IPS-18c (cell line): Measurements from ENCODE around the gene PECR.

Source experiments
- H3K4me3 ChIP-seq: 2 replicates; pipeline ENCODE4 v1.7.0; 2013; ENCODE audit warnings: low read depth, mild to moderate bottlenecking, low read length, moderate library complexity; ENCODE audit not compliant: insufficient read depth
- H3K9me3 ChIP-seq: one replicate; pipeline ENCODE4 v1.6.1; 2013; ENCODE audit warnings: mild to moderate bottlenecking, low read length, moderate library complexity; ENCODE audit not compliant: control insufficient read depth, insufficient read depth

PECR gene

DNA sequence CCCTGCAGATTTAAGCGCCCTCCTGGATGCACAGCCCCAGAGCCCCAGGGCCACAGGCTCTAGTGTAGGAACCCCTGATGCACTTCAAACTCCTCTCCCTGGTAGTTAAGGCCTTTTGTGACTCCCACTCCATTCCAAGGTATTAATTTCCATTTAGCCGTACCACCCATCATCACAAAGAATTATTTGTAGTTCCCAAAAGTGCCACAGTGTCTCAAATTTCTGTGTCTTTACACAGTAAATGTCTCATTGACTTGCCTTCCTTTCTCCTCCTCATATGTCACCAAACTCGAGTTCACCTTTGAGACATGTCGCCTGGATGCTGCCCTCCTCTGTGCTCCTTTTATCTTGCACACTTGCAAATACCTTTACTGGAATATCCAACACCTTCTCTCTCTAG, 25.9 kb downstream of the PECR start:
- H3K9me3 ChIP-seq = peaks cover 4% of the 10 kb centered on the region
- no peak overlapping the region for H3K4me3 ChIP-seq

DNA sequence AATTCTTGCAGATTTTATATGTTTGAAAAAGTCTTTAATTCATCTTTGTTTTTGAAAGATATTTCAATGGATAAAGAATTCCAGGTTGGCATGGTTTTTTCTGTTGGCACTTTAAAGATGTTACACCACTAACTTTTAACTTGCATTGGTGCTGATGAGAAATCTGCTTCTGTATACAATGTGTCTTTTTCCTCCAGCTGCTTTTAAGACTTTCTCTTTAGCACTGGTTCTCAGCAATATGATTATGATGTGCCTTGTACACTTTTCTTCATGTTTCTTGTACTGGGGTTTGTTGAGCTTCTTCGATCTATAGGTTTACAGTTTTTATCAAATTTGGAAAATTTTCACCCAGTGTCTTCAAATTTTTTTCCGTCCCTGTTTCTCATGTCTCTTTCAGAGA, 29.2 kb downstream of the PECR start:
- Histone ChIP-seq H3K9me3 (peaks cover 6% of the 10 kb centered on the region), H3K4me3 (no peak overlapping the region)

DNA sequence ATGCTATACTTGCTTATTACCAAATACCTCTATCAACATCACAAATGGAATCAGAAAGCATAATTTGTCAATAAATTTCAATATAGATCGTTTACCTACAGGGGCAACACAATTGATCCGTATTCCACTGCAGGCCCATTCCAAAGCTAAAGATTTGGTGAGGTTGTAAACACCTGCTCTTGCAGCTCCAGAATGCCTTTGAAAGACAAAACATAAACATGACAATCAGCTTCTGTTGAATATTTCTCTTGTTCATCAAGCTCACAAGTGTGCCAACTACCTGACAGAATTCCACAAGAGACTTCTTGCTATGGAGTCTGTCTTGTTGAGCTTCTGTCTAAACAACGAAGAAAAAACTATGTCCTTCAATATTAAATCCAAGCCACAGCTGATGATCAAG, 30.3 kb downstream of the PECR start:
- no peak overlapping the region for H3K4me3 ChIP-seq

DNA sequence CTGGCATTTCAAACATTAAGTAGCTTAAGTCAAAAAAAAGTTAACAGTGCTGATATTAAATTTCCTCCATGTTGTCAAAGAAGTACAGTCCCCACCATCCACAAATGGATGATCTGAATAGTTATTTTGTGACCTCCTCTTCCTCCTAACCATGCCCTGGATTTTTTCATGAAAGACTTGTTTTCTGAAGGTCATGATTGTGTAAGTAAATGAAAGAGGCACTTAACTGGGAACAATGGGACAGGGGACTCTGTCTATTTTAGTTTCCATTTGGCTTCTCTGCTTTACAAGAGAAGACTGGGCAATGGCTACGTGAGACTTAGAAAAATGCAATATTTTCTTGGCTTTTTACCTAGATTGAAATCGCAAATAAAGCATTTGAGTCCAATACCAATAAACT, 32.2 kb downstream of the PECR start:
- H3K9me3 ChIP-seq = peaks cover 6% of the 10 kb centered on the region
- no peak overlapping the region for H3K4me3 ChIP-seq

More for the DNA sequence above, 30.3 kb downstream of the PECR start:
- peaks cover 6% of the 10 kb centered on the region for H3K9me3 ChIP-seq

DNA sequence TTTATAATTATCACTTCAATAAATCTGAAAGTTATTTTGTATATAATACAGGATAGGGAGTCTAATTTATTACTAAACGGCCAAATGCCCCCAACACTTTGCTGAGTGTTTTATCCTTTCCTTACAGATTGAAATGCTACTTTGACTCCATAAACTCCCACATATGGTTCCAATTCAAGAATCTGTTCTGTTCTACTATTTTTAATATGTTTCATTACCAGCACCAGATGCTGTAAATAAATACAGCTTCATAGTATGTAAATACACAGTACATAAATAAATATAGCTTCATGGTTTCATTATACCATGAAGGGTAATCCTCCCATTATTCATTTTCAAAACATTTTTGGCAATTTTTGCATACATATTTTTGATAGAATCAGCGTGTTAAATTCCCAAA, 34.2 kb downstream of the PECR start:
- Histone ChIP-seq H3K9me3 (peaks cover 2% of the 10 kb centered on the region), H3K4me3 (no peak overlapping the region)

DNA sequence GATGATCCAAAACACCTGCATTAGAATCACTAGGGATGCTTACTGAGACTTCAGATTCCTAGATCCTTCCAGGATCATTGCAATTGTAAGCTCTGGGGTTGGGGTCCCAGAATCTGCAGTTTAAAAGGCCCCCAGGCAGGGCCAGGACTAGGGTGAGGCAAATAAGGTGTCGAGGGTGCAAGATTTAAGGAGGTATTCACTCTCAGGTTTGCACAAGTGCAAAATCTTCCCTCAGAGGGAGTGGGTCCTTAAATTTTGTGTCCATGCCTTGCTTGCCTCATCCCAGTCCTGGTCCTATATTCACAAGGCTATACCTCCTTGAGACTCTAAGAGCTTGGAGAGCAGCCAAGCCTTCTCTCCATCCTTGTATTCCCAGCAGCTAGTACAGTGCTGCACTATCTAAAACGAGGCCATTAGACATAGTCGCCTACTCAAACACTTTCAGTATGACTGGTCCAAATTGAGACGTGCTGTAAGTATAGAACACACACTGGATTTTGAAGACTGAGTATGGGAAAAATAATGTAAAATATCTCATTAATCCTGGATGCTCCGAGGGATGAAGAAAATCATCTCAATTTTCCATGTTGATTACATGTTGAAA, 36.6 kb downstream of the PECR start:
- Histone ChIP-seq H3K9me3 (peaks cover 2% of the 10 kb centered on the region), H3K4me3 (no peak overlapping the region)

DNA sequence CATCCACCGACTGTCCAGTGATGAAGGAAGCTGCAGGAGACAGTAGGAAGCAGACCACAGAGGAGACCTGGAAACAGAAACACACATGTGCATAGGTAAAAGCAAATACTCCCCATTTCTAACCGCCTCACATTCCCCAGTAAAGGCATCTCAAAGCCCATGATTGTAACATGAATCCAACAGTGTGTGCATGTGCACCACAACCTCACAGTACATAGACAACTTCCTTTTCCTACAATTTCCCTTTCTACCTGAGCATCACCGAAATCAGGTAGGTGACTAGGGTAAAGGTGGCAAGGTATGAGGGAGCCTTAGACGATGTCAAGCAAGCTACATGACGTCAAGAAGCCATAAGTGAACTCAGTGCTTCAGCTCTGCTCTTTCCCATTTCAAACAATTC, 37.7 kb downstream of the PECR start:
- no peak overlapping the region for H3K4me3 ChIP-seq
- H3K9me3 ChIP-seq = peaks cover 2% of the 10 kb centered on the region

DNA sequence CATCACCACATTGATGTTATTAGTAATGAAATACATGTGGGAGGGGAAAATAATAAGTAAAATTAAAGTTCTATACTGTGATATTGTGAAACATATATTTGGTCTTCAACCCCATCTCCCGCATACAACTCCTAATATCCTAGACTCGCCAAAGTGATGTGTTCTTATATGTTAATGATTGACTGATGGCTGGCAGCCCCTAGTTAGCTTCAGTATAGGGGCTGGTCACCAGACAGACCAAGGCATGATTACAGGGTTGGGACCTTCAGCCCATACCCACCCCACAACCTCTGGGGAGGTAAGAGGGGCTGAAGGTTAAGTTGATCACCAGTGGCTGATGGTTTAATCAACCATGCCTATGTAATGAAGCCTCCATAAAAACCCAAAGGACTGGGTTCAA, 40.2 kb downstream of the PECR start:
- Histone ChIP-seq H3K9me3 (no peaks in the 10 kb centered on the region), H3K4me3 (no peak overlapping the region)

DNA sequence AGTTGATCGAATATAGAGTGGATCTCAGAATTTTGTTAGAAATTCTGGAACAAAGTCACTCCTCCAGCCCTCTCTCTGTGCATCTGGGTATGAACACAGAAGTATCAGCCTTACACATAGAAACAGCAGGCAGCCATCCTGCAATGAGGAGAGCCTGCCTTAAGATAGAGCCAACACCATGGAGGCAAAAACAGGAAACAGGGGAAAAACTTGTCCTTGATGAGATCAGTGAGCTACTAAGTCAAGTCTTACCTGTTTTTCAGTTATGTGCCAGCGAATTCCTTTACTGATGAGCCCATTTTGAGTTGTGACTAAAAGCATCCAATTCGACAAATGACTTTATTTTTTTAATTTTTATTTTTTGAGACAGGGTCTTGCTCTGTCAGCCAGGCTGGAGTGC, 41.7 kb downstream of the PECR start:
- Histone ChIP-seq H3K9me3 (no peaks in the 10 kb centered on the region), H3K4me3 (no peak overlapping the region)

DNA sequence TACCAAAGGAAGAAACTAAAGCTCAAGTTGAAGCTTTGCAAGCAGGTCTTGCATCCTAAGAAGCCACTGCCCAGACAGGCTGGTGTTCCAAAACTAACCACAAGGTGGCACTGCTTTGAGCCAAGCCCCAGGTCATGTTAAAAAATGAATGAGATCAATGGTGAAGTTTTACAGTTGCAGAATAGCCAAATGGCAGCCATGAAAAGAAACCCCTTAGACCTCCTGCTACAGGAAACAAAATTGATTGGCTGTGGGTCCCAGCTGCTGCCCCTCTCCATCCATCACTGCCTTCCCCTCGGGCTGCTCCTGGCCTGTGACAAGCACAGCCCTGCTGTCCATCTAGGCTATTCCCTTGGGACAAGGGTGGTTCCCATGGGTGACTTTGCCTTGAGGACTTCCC, 47.5 kb downstream of the PECR start:
- H3K9me3 ChIP-seq = no peaks in the 10 kb centered on the region
- no peak overlapping the region for H3K4me3 ChIP-seq

DNA sequence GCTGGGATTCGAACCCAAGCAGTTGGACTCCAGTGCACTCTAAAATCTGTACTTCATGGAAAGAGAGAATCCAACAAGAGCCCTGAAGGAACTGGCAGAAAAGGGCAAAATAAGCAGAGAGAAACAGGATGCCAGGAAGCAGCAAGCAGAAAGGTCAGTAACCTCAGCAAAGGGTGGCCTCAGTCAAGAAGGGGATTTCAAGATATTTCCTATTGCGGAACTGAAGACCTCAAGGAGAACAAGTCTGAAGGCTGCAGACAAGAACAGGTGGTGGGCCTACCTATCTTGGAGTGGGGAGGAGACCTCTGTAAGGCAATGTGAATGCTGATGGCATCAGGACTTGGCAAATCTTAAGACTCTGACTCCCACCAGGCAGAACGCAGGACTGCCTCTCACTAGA, 48.2 kb downstream of the PECR start:
- Histone ChIP-seq H3K4me3 (no peak overlapping the region), H3K9me3 (no peaks in the 10 kb centered on the region)

DNA sequence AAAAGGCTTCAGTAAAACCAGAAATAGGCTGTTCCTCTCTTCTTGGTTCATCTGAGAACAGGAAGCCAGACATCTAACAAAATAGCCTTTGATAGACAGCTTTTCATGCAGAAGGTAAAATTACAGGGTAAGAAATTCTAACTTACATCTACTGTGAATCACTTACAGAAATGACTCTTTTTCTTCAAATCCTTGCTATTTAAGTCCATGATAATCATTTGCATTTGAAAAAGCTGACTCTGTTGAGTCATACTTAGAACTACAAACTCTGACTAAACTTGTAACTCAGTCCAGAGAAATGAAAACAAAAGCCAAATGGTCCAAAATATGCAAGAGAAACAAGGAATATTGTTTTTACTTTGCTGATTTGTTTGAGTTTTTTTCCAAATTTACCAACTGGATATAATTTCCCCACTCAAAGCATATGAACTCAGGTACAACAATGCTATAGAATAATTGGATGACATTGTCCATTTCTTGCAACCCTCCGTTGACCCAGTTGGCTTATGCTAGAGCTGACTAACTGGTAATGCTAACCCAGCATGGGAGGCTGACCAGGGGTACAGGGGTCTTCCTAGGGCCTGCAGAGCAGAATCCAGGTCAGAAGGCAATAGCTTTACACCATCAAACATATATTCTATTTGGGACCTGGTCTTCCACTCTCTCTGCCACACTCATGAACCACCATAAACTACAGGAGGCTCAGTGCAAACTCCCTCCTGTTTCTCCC, 49.5 kb downstream of the PECR start:
- H3K9me3 ChIP-seq = no peaks in the 10 kb centered on the region
- no peak overlapping the region for H3K4me3 ChIP-seq

DNA sequence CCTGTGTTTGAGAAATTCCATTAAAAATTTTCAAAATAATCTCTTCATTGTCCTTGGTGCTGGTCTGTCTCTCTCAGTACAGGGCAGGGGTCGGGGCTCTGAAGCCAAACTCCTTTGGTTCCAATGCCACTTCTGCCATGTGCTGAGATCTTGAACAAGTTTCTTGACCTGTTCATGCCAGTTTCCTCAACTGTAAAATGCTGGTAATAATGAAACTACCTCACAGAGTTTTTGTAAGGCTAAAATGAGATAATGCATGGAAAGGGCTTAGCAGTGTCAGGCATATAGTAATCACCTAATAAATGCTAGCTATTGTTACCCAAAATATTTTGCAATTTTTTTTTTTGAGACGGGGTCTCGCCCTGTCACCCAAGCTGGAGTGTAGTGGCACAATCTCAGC, 51.4 kb downstream of the PECR start:
- Histone ChIP-seq H3K9me3 (no peaks in the 10 kb centered on the region), H3K4me3 (no peak overlapping the region)

DNA sequence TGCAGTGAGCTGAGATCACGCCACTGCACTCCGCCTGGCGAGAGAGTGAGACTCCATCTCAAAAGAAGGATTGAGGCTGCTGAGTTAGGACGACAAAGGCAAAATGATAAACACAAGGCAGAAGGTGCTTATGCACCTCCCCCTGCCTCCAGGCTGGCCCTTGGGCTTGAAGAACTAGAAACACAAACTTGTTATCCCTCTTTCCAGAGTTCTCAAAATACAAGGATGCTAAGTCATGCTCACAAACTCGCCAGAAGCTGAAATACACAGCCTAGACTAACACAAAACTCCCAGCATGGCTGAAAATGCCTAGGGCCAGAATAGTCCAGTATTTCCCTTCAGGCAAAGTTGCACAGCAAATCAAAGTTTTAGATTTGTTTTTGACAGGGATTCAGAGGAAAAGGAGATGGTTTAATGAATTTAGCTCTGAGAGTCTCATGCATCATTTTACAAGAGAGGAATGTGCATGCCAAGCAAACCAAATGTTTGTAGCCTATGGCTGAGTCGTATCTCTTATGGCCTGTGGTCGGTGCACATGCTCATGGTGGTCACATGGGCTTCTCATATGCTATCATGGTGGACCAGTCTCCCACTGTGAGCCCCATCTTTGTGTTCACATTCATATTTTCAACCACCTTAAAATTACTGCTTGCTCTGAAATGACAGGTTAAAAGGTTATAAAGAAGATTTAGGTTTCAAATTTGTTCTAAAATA, 52.0 kb downstream of the PECR start:
- H3K4me3 ChIP-seq = no peak overlapping the region
- H3K9me3 ChIP-seq = no peaks in the 10 kb centered on the region

DNA sequence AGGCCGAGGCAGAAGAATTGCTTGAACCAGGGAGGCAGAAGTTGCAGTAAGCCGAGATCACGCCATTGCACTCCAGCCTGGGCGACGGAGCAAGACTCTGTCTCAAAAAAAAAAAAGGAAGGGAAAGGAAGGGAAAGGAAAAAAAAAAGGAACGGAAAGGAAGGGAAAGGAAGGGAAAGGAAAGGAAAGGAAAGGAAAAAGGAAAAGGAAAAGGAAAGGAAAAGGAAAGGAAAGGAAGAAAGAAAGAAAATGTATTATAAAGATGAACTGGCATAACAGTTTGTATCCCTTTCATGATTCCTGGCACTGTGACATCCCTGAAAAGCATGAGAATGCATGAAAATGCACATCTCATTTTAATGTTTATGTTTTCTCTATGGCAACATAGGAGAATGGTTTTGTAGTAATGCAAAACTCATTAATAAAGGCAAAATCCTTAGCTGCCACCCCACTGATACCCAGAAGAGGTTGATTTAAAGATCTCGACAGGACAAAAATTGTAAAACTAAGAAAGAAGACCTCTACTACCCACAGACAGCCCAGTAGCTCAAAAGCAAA, 56.8 kb downstream of the PECR start:
- Histone ChIP-seq H3K9me3 (no peaks in the 10 kb centered on the region), H3K4me3 (no peak overlapping the region)

DNA sequence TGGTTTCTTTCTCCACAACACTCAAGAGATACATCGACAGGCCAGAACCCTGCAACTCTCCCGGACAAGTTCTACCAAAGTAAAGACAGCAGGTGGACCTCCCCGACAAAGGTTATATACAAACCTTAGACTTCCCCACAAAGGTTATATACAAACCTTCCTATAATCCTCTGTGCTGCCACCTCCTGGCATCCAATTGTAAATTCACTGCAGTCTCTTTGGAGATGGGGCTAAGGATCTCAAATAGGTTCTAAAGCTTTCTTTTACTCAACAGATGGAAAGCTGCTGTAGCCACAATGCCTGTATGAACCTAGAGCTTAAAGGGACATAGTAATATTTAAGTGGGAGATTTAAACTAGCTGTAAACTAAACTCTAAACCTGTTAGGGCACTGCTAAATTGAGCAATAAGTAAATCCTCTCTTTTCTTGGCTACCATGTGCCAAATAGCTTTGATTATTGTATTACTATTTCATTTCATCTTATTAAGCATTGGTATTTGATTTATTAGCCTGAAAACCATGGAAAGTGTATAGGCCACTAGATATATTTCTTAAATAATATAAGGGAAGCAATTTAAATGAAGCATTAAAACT, 58.5 kb downstream of the PECR start:
- H3K4me3 ChIP-seq = no peak overlapping the region
- no peaks in the 10 kb centered on the region for H3K9me3 ChIP-seq

DNA sequence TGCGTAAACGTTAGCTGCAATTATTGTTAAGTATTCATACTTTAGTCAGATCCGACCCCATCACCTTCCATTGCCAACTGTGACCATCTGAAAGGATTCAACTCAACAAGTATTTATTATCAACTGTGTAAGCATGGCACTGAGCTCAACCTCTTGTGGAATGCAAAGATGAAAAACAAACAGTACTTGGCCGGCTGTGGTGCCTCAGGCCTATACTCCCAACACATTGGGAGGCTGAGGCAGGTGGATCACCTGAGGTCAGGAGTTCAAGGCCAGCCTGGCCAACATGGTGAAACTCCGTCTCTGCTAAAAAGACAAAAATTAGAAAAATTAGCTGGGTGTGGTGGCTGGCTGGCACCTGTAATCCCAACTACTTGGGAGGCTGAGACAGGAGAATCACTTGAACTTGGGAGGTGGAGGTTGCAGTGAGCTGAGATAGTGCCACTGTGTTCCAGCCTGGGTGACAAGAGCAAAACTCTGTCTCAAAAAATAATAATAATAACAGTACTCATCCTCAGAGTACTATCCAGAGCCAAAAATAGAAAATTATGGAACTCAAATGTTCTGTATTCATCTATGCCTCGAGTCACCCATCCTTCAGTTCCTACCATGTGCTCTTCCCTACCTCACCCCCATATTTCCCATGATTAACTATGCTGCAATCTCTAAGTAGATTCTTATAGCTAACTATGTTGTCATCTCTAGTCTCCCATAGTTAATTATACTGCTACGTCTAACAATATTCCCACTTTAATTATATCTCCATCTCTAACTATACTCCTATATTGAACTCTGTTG, 59.6 kb downstream of the PECR start:
- no peak overlapping the region for H3K4me3 ChIP-seq
- no peaks in the 10 kb centered on the region for H3K9me3 ChIP-seq
